ENCODE measurements around the gene KLHL20.
"Not testable (repeated sequence)": the region's sequence is repeated elsewhere in the genome, so short reads cannot be mapped to it uniquely, and the experiment has no call there.

The KLHL20 gene

DNA sequence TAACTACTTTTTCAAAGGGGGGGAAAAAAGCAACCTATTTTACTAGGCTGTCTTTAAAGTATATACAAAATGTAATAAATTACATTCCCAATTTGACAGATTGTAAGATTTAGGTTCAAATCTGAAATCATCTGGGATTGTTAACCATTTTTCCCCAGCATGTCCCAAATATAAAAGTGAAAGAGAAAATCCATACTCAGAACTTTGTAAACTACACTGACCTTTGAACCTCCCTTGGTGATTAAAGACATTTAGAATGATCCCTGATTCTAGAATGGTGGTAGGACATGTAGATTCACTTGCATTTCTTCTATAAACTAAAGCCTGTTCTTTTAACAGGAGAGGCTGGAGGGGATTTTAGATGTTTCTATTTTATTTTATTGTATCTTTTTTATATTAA, 39.0 kb downstream of the KLHL20 start:
- DNase-seq (ENCODE audit: low read depth) = no peak

GRCh38 chr1:173757666-173758065, 42.9 kb downstream of the KLHL20 start:
- DNase-seq (ENCODE audit: low read depth) = no peak

- DNase-seq (ENCODE audit: low read depth) = no peak
These were observed 43.3 kb downstream of the KLHL20 start for GRCh38 chr1:173758110-173758509.

DNA sequence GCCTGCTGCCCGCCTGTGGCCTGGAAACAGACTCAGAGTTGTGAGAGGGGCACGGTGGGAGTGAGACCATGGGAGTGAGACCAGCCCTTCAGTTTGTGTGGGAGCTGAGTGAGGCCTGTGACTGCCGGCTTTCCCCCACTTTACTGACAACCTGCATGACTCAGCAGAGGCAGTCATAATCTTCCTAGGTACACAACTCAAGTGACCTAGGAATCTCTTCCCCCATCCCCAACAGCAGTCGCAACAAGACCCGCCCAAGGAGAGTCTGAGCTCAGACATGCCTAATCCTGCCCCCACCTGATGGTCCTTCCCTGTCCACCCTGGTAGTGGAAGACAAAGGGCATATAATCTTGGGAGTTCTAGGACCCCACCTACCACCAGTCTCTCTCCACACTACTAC, 44.2 kb downstream of the KLHL20 start:
- DNase-seq (ENCODE audit: low read depth) = no peak

DNA sequence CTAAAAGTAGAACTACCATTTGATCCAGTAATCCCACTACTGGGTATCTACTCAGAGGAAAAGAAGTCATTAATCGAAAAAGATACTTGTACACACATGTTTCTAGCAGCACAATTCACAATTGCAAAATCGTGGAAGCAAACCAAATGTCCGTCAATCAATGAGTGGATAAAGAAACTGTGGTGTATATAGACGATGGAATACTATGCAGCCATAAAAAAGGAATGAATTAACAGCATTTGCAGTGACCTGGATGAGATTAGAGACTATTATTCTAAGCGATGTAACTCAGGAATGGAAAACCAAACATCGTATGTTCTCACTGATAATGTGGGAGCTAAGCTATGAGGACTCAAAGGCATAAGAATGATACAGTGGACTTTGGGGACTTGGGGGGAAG, 49.5 kb downstream of the KLHL20 start:
- not testable (repeated sequence) for DNase-seq (ENCODE audit: low read depth)

DNA sequence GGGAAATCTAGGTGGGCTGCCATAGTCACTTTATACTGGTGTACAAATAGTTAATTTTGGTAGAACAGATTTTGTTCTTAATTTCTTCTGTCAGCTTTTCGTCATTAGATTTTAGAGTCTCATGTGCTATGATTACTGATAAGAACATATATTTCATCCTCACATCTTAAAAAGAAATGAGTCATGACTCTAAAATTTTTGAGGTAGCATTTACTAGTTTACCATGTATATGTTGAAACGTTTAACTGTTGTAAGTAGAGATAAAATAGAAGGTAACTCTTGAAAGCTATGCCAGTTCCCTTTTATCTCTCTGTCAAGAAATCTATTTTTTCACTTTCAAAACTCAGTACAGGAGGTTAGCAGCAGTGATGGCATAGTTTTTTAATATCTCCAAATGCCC, 53.4 kb downstream of the KLHL20 start:
- DNase-seq (ENCODE audit: low read depth) = peak; percentile 4

DNA sequence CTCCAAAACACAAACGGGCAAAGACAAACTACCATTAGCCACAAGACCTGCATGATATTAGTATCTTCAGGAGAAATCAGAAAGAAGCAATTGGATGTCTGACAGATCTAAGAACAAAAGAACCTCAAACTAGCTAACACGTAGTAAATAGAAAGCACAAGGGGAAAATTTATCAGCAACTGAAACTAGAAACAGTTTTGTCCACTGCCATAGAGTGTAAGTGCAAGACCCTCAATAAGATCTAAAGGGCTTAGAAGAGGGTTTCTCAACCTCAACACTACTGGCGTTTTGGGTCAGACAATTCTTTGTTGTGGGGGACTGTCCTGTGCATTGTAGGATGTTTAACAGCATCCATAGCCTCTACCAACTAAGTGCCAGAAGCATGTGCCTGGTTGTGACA, 54.0 kb downstream of the KLHL20 start:
- no peak for DNase-seq (ENCODE audit: low read depth)

GRCh38 chr1:173770330-173770729, 55.5 kb downstream of the KLHL20 start:
- DNase-seq (ENCODE audit: low read depth) = not testable (repeated sequence)

GRCh38 chr1:173771560-173771959, 56.8 kb downstream of the KLHL20 start:
- no peak for DNase-seq (ENCODE audit: low read depth)

- DNase-seq (ENCODE audit: low read depth) = no peak
These were observed 60.9 kb downstream of the KLHL20 start for GRCh38 chr1:173775578-173776226.

- no peak for DNase-seq (ENCODE audit: low read depth)
These were observed 65.2 kb downstream of the KLHL20 start for GRCh38 chr1:173779936-173780335.

DNA sequence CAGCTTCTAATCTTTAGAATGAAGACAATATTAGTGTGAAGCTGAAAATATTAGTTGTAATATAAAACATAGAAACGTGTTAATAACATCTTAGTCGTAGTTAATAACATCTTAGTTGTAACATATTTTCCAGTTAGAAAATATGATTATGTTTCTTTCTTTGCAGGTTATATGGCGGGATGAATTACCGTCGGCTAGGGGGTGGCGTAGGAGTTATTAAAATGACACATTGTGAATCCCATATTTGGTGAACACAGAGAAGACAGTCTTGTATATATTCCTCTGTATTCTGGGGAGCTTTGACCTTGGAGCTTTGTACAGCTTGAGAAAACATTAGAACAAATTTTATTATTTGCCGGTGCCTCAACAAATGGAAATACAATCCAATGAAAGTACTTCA, 70.2 kb downstream of the KLHL20 start:
- no peak for DNase-seq (ENCODE audit: low read depth)

- DNase-seq (ENCODE audit: low read depth) = no peak
These were observed 75.1 kb downstream of the KLHL20 start for GRCh38 chr1:173789841-173790240.

DNA sequence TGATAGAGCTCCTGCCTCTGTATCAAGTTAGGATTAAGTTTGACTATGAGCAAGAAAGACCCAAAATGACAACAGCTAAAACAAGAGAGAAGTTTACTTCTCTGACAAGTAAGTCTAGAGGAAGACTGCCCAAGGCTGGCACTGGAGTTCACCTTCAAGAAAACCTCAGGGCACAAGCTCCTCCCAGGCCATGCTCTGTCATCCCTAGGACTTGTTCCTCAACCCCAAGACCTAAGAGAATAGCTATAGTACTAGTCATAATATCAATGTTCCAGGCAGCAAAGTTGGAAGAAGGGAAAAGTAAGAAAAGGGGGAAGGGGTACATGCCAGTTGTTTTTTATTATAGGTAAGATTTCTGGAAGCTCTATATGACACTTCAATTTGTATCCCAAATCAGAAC, 83.3 kb downstream of the KLHL20 start:
- DNase-seq (ENCODE audit: low read depth) = no peak

- not testable (repeated sequence) for DNase-seq (ENCODE audit: low read depth)
These were observed 85.2 kb downstream of the KLHL20 start for GRCh38 chr1:173799995-173800394.

- peak; percentile 35 for DNase-seq (ENCODE audit: low read depth)
These were observed 88.2 kb downstream of the KLHL20 start for GRCh38 chr1:173802961-173803360.

GRCh38 chr1:173813654-173814053, 98.9 kb downstream of the KLHL20 start:
- DNase-seq (ENCODE audit: low read depth) = not testable (repeated sequence)

DNA sequence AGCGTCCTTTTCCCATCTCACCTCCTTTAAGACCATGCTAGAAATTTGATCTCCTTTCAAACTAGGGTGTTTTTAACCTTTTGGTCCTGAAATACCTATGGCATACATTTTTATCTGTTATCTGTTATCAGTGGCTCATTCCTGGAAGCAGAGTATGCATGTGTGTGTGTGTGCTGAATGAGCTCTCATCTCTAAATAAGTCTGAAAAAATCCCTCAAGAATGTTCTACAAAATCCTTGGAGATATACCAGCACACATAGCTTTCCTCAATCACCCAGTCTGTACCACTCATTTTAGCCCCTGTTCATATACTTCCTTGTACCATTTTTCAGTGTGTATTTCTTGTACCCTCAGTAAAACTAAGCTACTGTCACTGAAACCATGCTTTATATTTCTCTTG, 103.7 kb downstream of the KLHL20 start:
- DNase-seq (ENCODE audit: low read depth) = no peak

GRCh38 chr1:173821680-173822079, 106.9 kb downstream of the KLHL20 start:
- DNase-seq (ENCODE audit: low read depth) = no peak

GRCh38 chr1:173823781-173824314, 109.1 kb downstream of the KLHL20 start:
- peak; percentile 30 for DNase-seq (ENCODE audit: low read depth)

- DNase-seq (ENCODE audit: low read depth) = peak; percentile 99
These were observed 109.7 kb downstream of the KLHL20 start, which contains the start of the genes CENPL and DARS2 for GRCh38 chr1:173824315-173825081. CENPL (minus strand) TSS chr1:173824883; CDS start chr1:173811299, 13,584 bp downstream. DARS2 (plus strand) TSS chr1:173824673; CDS start chr1:173825230, 557 bp downstream.

DNA sequence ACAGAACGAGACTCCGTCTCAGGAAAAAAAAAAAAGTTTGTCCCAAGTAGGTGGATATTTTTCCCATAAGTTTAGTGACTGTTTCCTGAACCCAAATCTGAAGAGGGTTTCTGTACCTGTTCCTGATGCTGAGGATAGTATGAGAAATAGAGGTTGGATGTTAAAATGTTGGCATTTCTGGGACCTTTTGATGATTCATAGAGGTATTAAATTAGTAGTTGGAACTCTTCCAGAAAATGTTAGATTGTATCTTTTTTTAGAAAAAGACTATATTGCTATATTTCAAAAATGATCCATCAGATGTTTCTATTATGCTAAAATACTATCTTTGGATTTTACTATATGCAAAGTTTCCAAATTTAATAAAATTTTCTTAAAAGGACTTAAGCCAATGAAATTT, 112.8 kb downstream of the KLHL20 start:
- DNase-seq (ENCODE audit: low read depth) = peak; percentile 8

DNA sequence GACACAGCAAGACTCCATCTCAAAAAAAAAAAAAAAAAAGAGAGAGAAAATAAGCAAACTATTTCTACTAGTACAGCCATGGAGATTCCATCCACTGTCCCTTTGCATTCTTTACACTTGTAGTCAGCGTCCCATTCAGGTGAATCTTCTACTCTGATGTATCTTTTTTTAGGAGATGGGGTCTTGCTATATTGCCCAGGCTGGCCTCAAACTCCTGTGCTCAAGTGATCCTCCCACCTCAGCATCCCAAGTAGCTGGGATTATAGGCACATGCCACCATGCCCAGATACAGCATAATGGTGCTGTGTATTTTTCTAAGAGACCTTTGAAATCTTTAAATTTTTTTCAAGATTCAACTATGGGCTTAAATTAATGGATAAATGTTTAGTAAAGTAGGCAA, 118.0 kb downstream of the KLHL20 start:
- DNase-seq (ENCODE audit: low read depth) = no peak
